A549 (cell line): ENCODE data around the gene SEL1L3.

Experiments
- CEBPB ChIP-seq, 2 experiments: fragments of >200 bp in 1 of 2; sonication (Bioruptor Twin) in 1 of 2; formaldehyde crosslinking in 1 of 2; IDR thresholded peaks; 2 replicates each; pipeline ENCODE4 v1.6.1; 2012 to 2016
- CTCF ChIP-seq: fragments of >200 bp; sonication (Bioruptor Twin); formaldehyde crosslinking; IDR thresholded peaks from 3 replicates; pipeline ENCODE4 v1.5.1; 2016
- EP300 ChIP-seq, 2 experiments: fragments of >200 bp; sonication (Bioruptor Twin); formaldehyde crosslinking; IDR thresholded peaks; 2 replicates in 1 of 2; 3 replicates in 1 of 2; pipeline ENCODE4 v1.6.1; 2016 to 2017
- HEYL ChIP-seq: fragments of 250-450 bp; sonication (Bioruptor Pico); IDR thresholded peaks from 2 replicates; pipeline ENCODE4 v1.8.0; 2021; ENCODE audit warnings: mild to moderate bottlenecking, moderate library complexity
- MAFK ChIP-seq: fragments of 450-650 bp; IDR thresholded peaks from 2 replicates; pipeline ENCODE4 v1.6.1; 2014; ENCODE audit not compliant: partially characterized antibody
- MAX ChIP-seq: IDR thresholded peaks from 2 replicates; pipeline ENCODE4 v1.6.1; 2012
- MYC ChIP-seq: IDR thresholded peaks from 2 replicates; pipeline ENCODE4 v1.6.1; 2012; ENCODE audit warnings: mild to moderate bottlenecking, inconsistent platforms, low read length, improper control_type of control experiment, borderline replicate concordance
- POLR2A ChIP-seq: IDR thresholded peaks from 2 replicates; pipeline ENCODE4 v1.6.1; 2012; ENCODE audit warnings: mild to moderate bottlenecking, low read length
- USF2 ChIP-seq: fragments of 450-650 bp; IDR thresholded peaks from 2 replicates; pipeline ENCODE4 v1.6.1; 2014; ENCODE audit warnings: antibody characterized with exemption

- TF ChIP-seq CTCF: no peak
- TF ChIP-seq CEBPB (IDR thresholded peaks at IDR 0.05): no peak
- TF ChIP-seq EP300 (IDR thresholded peaks at IDR 0.05): no peak
- no peak for TF ChIP-seq MAFK
- no peak for TF ChIP-seq POLR2A
- no peak for TF ChIP-seq USF2
- no peak for TF ChIP-seq HEYL (CRISPR knock-in tag)
- no peak for TF ChIP-seq MYC
- no peak for TF ChIP-seq MAX
Observed at GRCh38 chr4:25826074-25826752, 36.6 kb downstream of the SEL1L3 start.
